MCF 10A (cell line): ENCODE data around the gene LCLAT1. TPM values are rescaled to one million over a fixed set of nuclear protein-coding genes. Genes with fewer than 3 reads are reported as not detected.

Experiments used
- BruUV-seq: library from RNA; stranded (reverse); fragments of 400-500 nt; replicated peaks from 2 replicates; lab custom pipeline; 2021; lab: Mats Ljungman, UMichigan
- CTCF ChIA-PET: fragments of 300-600 bp; sonication (Branson Sonifier 250); formaldehyde crosslinking; extraction: SDS; loops from one replicate; lab custom pipeline; 2021; ENCODE audit warnings: antibody characterized with exemption, inconsistent platforms; lab: Yijun Ruan, JAX
- POLR2A ChIA-PET: fragments of 300-600, 350-650 bp; sonication (Branson Sonifier 250); formaldehyde crosslinking; extraction: SDS; loops from one replicate; lab custom pipeline; 2020; ENCODE audit warnings: antibody characterized with exemption, inconsistent platforms; lab: Yijun Ruan, JAX
- DNase-seq: peaks from one replicate; pipeline ENCODE4 v3.0.0-alpha.2; 2018; ENCODE audit not compliant: unreplicated experiment
- H3K27ac Mint-ChIP-seq: one replicate; pipeline ENCODE4 v1.8.0; 2022; ENCODE audit warnings: mild to moderate bottlenecking, low read depth, mixed read lengths; ENCODE audit not compliant: unreplicated experiment
- H3K27me3 Mint-ChIP-seq: one replicate; pipeline ENCODE4 v1.8.0; 2022; ENCODE audit warnings: mixed read lengths; ENCODE audit not compliant: insufficient read depth, unreplicated experiment
- H3K36me3 Mint-ChIP-seq: one replicate; pipeline ENCODE4 v1.8.0; 2022; ENCODE audit warnings: mild to moderate bottlenecking, moderate library complexity, mixed read lengths; ENCODE audit not compliant: insufficient read depth, unreplicated experiment
- H3K4me1 Mint-ChIP-seq: one replicate; pipeline ENCODE4 v1.8.0; 2022; ENCODE audit warnings: mixed read lengths; ENCODE audit not compliant: insufficient read depth, unreplicated experiment
- H3K4me3 Mint-ChIP-seq: one replicate; pipeline ENCODE4 v1.8.0; 2022; ENCODE audit warnings: mild to moderate bottlenecking, moderate library complexity, mixed read lengths; ENCODE audit not compliant: unreplicated experiment
- H3K9me3 Mint-ChIP-seq: one replicate; pipeline ENCODE4 v1.8.0; 2022; ENCODE audit warnings: mixed read lengths; ENCODE audit not compliant: unreplicated experiment
- CTCF ChIP-seq: fragments of 200-600 bp; IDR thresholded peaks from one replicate; pipeline ENCODE4 v1.8.0; 2022; ENCODE audit warnings: antibody characterized with exemption, mild to moderate bottlenecking; ENCODE audit not compliant: unreplicated experiment
- intact Hi-C: fragments of 100-400 bp; cut with micrococcal nuclease; formaldehyde crosslinking; loops from 2 replicates; pipeline ENCODE4 v1.14.1; 2022
- total RNA-seq: library from RNA; stranded (reverse); gene quantifications from 2 replicates; pipeline ENCODE4 v1.2.3, GENCODE V29; 2022

Gene LCLAT1
- total RNA-seq, 1 experiment from 2014 or later, result 27.5 TPM

- Mint-ChIP-seq H3K36me3 (no peaks in the 10 kb centered on the region), H3K27ac (no peak overlapping the region), H3K9me3 (no peaks in the 10 kb centered on the region), H3K4me1 (no peaks in the 10 kb centered on the region), H3K27me3 (no peaks in the 10 kb centered on the region), H3K4me3 (no peak overlapping the region)
- BruUV-seq, result no TSS peak
- no peak for DNase-seq
- ChIA-PET POLR2A (no interaction called here), CTCF (interaction anchor here (0.8 kb wide), 1 partner anchor 957 kb away, joined by 4 read pairs; no protein-coding TSS in a partner anchor)
- TF ChIP-seq CTCF, result no peak
- intact Hi-C loops, result no loop called here
Measured at GRCh38 chr2:30684996-30685395, 237.9 kb downstream of the LCLAT1 start.

GRCh38 chr2:30686000-30686399 lies 239.0 kb downstream of the LCLAT1 start:
- H3K4me1 Mint-ChIP-seq, result no peaks in the 10 kb centered on the region
- POLR2A ChIA-PET, result no interaction called here
- H3K27me3 Mint-ChIP-seq, result no peaks in the 10 kb centered on the region
- CTCF ChIA-PET, result interaction anchor here (1.4 to 2.8 kb wide), 4 partner anchors 17 to 478 kb away, joined by 5 to 10 read pairs (median 6); no protein-coding TSS in a partner anchor
- H3K4me3 Mint-ChIP-seq, result no peak overlapping the region
- H3K36me3 Mint-ChIP-seq, result no peaks in the 10 kb centered on the region
- H3K27ac Mint-ChIP-seq, result no peak overlapping the region
- no peaks in the 10 kb centered on the region for H3K9me3 Mint-ChIP-seq
- no peak for TF ChIP-seq CTCF
- DNase-seq, result no peak
- intact Hi-C loops, result no loop called here
- BruUV-seq, result no TSS peak

- no peak overlapping the region for H3K4me3 Mint-ChIP-seq
Measured at GRCh38 chr2:30686669-30687068, 239.6 kb downstream of the LCLAT1 start.

GRCh38 chr2:30688956-30689401 lies 241.9 kb downstream of the LCLAT1 start:
- H3K4me3 Mint-ChIP-seq, result no peak overlapping the region
- BruUV-seq, result no TSS peak
- no peaks in the 10 kb centered on the region for H3K9me3 Mint-ChIP-seq
- no peaks in the 10 kb centered on the region for H3K4me1 Mint-ChIP-seq
- CTCF ChIA-PET, result interaction anchor here (0.5 to 1.3 kb wide), 4 partner anchors 22 to 476 kb away, joined by 3 to 6 read pairs (median 4); no protein-coding TSS in a partner anchor
- intact Hi-C loops, result no loop called here
- H3K36me3 Mint-ChIP-seq, result no peaks in the 10 kb centered on the region
- H3K27me3 Mint-ChIP-seq, result no peaks in the 10 kb centered on the region
- no peak for DNase-seq
- no peak for TF ChIP-seq CTCF
- H3K27ac Mint-ChIP-seq, result peak overlapping the region; percentile 49
- POLR2A ChIA-PET, result no interaction called here

More at GRCh38 chr2:30686669-30687068, 239.6 kb downstream of the LCLAT1 start:
- POLR2A ChIA-PET, result interaction anchor here (0.5 kb wide), 1 partner anchor 219 kb away, joined by 3 read pairs; no protein-coding TSS in a partner anchor
- DNase-seq, result no peak
- CTCF ChIA-PET, result interaction anchor here (0.5 to 2.8 kb wide), 7 partner anchors 16 to 597 kb away, joined by 3 to 10 read pairs (median 5); no protein-coding TSS in a partner anchor
- H3K4me1 Mint-ChIP-seq, result no peaks in the 10 kb centered on the region
- TF ChIP-seq CTCF, result no peak
- no peaks in the 10 kb centered on the region for H3K36me3 Mint-ChIP-seq
- intact Hi-C loops, result no loop called here
- no peaks in the 10 kb centered on the region for H3K9me3 Mint-ChIP-seq
- H3K27ac Mint-ChIP-seq, result no peak overlapping the region
- no peaks in the 10 kb centered on the region for H3K27me3 Mint-ChIP-seq
- no TSS peak for BruUV-seq
